WTC11 (cell line): ENCODE results near the gene DUSP19. TPM values are rescaled to one million over a fixed set of nuclear protein-coding genes. Genes with fewer than 3 reads are reported as not detected.

Experiments used
- ATAC-seq: fragments of 200-7000 bp; cut with Tn5 transposase; 2 replicates; pipeline ENCODE4 v1.10.0; 2021; ENCODE audit warnings: mild to moderate bottlenecking, moderate library complexity
- CTCF ChIA-PET: fragments of 300-600 bp; sonication (Branson Sonifier 250); formaldehyde crosslinking; loops from one replicate; lab custom pipeline; 2021; ENCODE audit warnings: antibody characterized with exemption; lab: Charles Lee
- POLR2A ChIA-PET: fragments of 350-600 bp; sonication (Branson Sonifier 250); formaldehyde crosslinking; loops from one replicate; lab custom pipeline; 2021; ENCODE audit warnings: antibody characterized with exemption; lab: Charles Lee
- DNase-seq: peaks from one replicate; pipeline ENCODE4 v3.0.0; 2021; ENCODE audit warnings: low spot score
- H3K27ac Mint-ChIP-seq: 2 replicates; pipeline ENCODE4 v1.8.0; 2021; ENCODE audit warnings: mixed read lengths
- H3K27me3 Mint-ChIP-seq: 2 replicates; pipeline ENCODE4 v1.8.0; 2021; ENCODE audit warnings: low read depth, mild to moderate bottlenecking, moderate library complexity, mixed read lengths
- H3K36me3 Mint-ChIP-seq: 2 replicates; pipeline ENCODE4 v1.8.0; 2021; ENCODE audit warnings: mixed read lengths
- H3K4me1 Mint-ChIP-seq: 2 replicates; pipeline ENCODE4 v1.8.0; 2022; ENCODE audit warnings: mixed read lengths
- H3K4me3 Mint-ChIP-seq: 2 replicates; pipeline ENCODE4 v1.8.0; 2021; ENCODE audit warnings: mild to moderate bottlenecking, moderate library complexity, mixed read lengths
- H3K9me3 Mint-ChIP-seq: 2 replicates; pipeline ENCODE4 v1.8.0; 2021; ENCODE audit warnings: mixed read lengths
- ELF4 ChIP-seq: sonication (generic); formaldehyde crosslinking; IDR thresholded peaks from 2 replicates; pipeline ENCODE4 v1.8.1; 2022; ENCODE audit warnings: low read depth, mild to moderate bottlenecking, moderate library complexity, missing genetic modification reagents
- ERG ChIP-seq: fragments of 250-450 bp; sonication (Bioruptor Pico); IDR thresholded peaks from 2 replicates; pipeline ENCODE4 v1.8.0; 2021; ENCODE audit warnings: mild to moderate bottlenecking
- FOXK1 ChIP-seq: sonication (generic); formaldehyde crosslinking; IDR thresholded peaks from 2 replicates; pipeline ENCODE4 v1.8.0; 2022; ENCODE audit warnings: mild to moderate bottlenecking, moderate library complexity, missing genetic modification reagents
- GTF2I ChIP-seq: fragments of 250-450 bp; sonication (Bioruptor Pico); conservative IDR thresholded peaks from 2 replicates; pipeline ENCODE4 v1.4.0; 2021; ENCODE audit warnings: mild to moderate bottlenecking
- MLX ChIP-seq: sonication (generic); formaldehyde crosslinking; IDR thresholded peaks from 2 replicates; pipeline ENCODE4 v1.8.1; 2023; ENCODE audit warnings: mild to moderate bottlenecking, missing genetic modification reagents, moderate library complexity
- MXD4 ChIP-seq: fragments of 250-450 bp; sonication (Bioruptor Pico); IDR thresholded peaks from 2 replicates; pipeline ENCODE4 v1.8.0; 2021; ENCODE audit warnings: mild to moderate bottlenecking, moderate library complexity, borderline replicate concordance
- RELA ChIP-seq: sonication (generic); formaldehyde crosslinking; IDR thresholded peaks from 2 replicates; pipeline ENCODE4 v1.8.1; 2022; ENCODE audit warnings: missing genetic modification reagents, mild to moderate bottlenecking, borderline replicate concordance
- SMAD4 ChIP-seq: sonication (generic); formaldehyde crosslinking; IDR thresholded peaks from 2 replicates; pipeline ENCODE4 v1.8.0; 2022; ENCODE audit warnings: mild to moderate bottlenecking, missing genetic modification reagents
- TCF7 ChIP-seq: sonication (generic); formaldehyde crosslinking; IDR thresholded peaks from 2 replicates; pipeline ENCODE4 v1.8.0; 2022; ENCODE audit warnings: mild to moderate bottlenecking, low read depth, missing genetic modification reagents, moderate library complexity
- TEAD4 ChIP-seq: sonication (generic); formaldehyde crosslinking; IDR thresholded peaks from 2 replicates; pipeline ENCODE4 v1.8.0; 2022; ENCODE audit warnings: mild to moderate bottlenecking, missing genetic modification reagents
- ZNF138 ChIP-seq: sonication (generic); formaldehyde crosslinking; conservative IDR thresholded peaks from 2 replicates; pipeline ENCODE4 v1.8.1; 2022; ENCODE audit warnings: mild to moderate bottlenecking, moderate library complexity, missing genetic modification reagents
- ZNF671 ChIP-seq: fragments of 250-450 bp; sonication (Bioruptor Pico); IDR thresholded peaks from 2 replicates; pipeline ENCODE4 v1.8.0; 2021; ENCODE audit warnings: mild to moderate bottlenecking
- total RNA-seq: library from RNA; stranded (reverse); gene quantifications from 3 replicates; pipeline ENCODE4 v1.2.3, GENCODE V29; 2021
- TF ChIP-seq, protein P1 (sequence below): sonication (generic); formaldehyde crosslinking; IDR thresholded peaks from 2 replicates; pipeline ENCODE4 v1.8.1; 2022; ENCODE audit warnings: mild to moderate bottlenecking, moderate library complexity, missing genetic modification reagents
- TF ChIP-seq, protein P2 (sequence below): sonication (generic); formaldehyde crosslinking; IDR thresholded peaks from 2 replicates; pipeline ENCODE4 v1.8.1; 2022; ENCODE audit warnings: missing genetic modification reagents, borderline replicate concordance
- TF ChIP-seq, protein P3 (sequence below): sonication (generic); formaldehyde crosslinking; conservative IDR thresholded peaks from 2 replicates; pipeline ENCODE4 v1.8.1; 2023; ENCODE audit warnings: mild to moderate bottlenecking, low read depth, missing genetic modification reagents, moderate library complexity
- TF ChIP-seq, protein P4 (sequence below): sonication (generic); formaldehyde crosslinking; conservative IDR thresholded peaks from 2 replicates; pipeline ENCODE4 v1.8.1; 2022; ENCODE audit warnings: mild to moderate bottlenecking, missing genetic modification reagents
- TF ChIP-seq, protein P5 (sequence below): fragments of 250-450 bp; sonication (Bioruptor Pico); IDR thresholded peaks from 2 replicates; pipeline ENCODE4 v1.9.0; 2021; ENCODE audit warnings: mild to moderate bottlenecking

The DUSP19 gene
- total RNA-seq, 1 experiment from 2014 or later = 3.9 TPM

- Mint-ChIP-seq H3K4me1 (peaks cover 8% of the 10 kb centered on the region), H3K36me3 (peaks cover 9% of the 10 kb centered on the region)
- CTCF ChIA-PET = interaction anchor here (1.6 to 3.8 kb wide), 5 partner anchors 9 to 122 kb away, joined by 5 to 27 read pairs (median 8); partner anchors contain the start of genes DUSP19 and NUP35
Measured at GRCh38 chr2:183072177-183072576, 6.4 kb upstream of the DUSP19 start.

GRCh38 chr2:183078163-183078463 lies 434 bp upstream of the DUSP19 start:
- ChIA-PET POLR2A (no interaction called here), CTCF (interaction anchor here (0.8 to 1.4 kb wide), 3 partner anchors 16 to 98 kb away, joined by 3 to 4 read pairs (median 4); no protein-coding TSS in a partner anchor)
- H3K27ac Mint-ChIP-seq = peak overlapping the region; percentile 94
- peak; percentile 82 for ATAC-seq
- H3K9me3 Mint-ChIP-seq = no peaks in the 10 kb centered on the region
- TF ChIP-seq TCF7 (CRISPR knock-in tag) (no peak), TEAD4 (CRISPR knock-in tag) (no peak), MXD4 (CRISPR knock-in tag) (no peak), RELA (CRISPR knock-in tag) (no peak), ZNF671 (CRISPR knock-in tag) (no peak), ZNF138 (CRISPR knock-in tag) (no peak), MLX (no peak), GTF2I (CRISPR knock-in tag) (no peak), ERG (CRISPR knock-in tag) (no peak), SMAD4 (CRISPR knock-in tag) (no peak), FOXK1 (CRISPR knock-in tag) (no peak)
- TF ChIP-seq, protein P1, sequence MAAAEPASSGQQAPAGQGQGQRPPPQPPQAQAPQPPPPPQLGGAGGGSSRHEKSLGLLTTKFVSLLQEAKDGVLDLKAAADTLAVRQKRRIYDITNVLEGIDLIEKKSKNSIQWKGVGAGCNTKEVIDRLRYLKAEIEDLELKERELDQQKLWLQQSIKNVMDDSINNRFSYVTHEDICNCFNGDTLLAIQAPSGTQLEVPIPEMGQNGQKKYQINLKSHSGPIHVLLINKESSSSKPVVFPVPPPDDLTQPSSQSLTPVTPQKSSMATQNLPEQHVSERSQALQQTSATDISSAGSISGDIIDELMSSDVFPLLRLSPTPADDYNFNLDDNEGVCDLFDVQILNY (CRISPR knock-in tag) = no peak
- TF ChIP-seq, protein P2, sequence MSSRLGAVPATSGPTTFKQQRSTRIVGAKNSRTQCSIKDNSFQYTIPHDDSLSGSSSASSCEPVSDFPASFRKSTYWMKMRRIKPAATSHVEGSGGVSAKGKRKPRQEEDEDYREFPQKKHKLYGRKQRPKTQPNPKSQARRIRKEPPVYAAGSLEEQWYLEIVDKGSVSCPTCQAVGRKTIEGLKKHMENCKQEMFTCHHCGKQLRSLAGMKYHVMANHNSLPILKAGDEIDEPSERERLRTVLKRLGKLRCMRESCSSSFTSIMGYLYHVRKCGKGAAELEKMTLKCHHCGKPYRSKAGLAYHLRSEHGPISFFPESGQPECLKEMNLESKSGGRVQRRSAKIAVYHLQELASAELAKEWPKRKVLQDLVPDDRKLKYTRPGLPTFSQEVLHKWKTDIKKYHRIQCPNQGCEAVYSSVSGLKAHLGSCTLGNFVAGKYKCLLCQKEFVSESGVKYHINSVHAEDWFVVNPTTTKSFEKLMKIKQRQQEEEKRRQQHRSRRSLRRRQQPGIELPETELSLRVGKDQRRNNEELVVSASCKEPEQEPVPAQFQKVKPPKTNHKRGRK (CRISPR knock-in tag) = no peak
- TF ChIP-seq, protein P3, sequence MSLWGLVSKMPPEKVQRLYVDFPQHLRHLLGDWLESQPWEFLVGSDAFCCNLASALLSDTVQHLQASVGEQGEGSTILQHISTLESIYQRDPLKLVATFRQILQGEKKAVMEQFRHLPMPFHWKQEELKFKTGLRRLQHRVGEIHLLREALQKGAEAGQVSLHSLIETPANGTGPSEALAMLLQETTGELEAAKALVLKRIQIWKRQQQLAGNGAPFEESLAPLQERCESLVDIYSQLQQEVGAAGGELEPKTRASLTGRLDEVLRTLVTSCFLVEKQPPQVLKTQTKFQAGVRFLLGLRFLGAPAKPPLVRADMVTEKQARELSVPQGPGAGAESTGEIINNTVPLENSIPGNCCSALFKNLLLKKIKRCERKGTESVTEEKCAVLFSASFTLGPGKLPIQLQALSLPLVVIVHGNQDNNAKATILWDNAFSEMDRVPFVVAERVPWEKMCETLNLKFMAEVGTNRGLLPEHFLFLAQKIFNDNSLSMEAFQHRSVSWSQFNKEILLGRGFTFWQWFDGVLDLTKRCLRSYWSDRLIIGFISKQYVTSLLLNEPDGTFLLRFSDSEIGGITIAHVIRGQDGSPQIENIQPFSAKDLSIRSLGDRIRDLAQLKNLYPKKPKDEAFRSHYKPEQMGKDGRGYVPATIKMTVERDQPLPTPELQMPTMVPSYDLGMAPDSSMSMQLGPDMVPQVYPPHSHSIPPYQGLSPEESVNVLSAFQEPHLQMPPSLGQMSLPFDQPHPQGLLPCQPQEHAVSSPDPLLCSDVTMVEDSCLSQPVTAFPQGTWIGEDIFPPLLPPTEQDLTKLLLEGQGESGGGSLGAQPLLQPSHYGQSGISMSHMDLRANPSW (CRISPR knock-in tag) = no peak
- TF ChIP-seq, protein P4, sequence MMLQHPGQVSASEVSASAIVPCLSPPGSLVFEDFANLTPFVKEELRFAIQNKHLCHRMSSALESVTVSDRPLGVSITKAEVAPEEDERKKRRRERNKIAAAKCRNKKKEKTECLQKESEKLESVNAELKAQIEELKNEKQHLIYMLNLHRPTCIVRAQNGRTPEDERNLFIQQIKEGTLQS (CRISPR knock-in tag) = no peak
- TF ChIP-seq, protein P5, sequence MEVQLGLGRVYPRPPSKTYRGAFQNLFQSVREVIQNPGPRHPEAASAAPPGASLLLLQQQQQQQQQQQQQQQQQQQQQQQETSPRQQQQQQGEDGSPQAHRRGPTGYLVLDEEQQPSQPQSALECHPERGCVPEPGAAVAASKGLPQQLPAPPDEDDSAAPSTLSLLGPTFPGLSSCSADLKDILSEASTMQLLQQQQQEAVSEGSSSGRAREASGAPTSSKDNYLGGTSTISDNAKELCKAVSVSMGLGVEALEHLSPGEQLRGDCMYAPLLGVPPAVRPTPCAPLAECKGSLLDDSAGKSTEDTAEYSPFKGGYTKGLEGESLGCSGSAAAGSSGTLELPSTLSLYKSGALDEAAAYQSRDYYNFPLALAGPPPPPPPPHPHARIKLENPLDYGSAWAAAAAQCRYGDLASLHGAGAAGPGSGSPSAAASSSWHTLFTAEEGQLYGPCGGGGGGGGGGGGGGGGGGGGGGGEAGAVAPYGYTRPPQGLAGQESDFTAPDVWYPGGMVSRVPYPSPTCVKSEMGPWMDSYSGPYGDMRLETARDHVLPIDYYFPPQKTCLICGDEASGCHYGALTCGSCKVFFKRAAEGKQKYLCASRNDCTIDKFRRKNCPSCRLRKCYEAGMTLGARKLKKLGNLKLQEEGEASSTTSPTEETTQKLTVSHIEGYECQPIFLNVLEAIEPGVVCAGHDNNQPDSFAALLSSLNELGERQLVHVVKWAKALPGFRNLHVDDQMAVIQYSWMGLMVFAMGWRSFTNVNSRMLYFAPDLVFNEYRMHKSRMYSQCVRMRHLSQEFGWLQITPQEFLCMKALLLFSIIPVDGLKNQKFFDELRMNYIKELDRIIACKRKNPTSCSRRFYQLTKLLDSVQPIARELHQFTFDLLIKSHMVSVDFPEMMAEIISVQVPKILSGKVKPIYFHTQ = no peak
- TF ChIP-seq, all 79 proteins: peak for 0
- H3K4me1 Mint-ChIP-seq = peaks cover 21% of the 10 kb centered on the region
- DNase-seq = no peak
- no peaks in the 10 kb centered on the region for H3K36me3 Mint-ChIP-seq
- no peaks in the 10 kb centered on the region; the same call in 1 of the 2 replicates for H3K27me3 Mint-ChIP-seq
- H3K4me3 Mint-ChIP-seq = peak overlapping the region; percentile 81

More at GRCh38 chr2:183072177-183072576, 6.4 kb upstream of the DUSP19 start:
- POLR2A ChIA-PET = no interaction called here
- no peak overlapping the region for H3K27ac Mint-ChIP-seq
- DNase-seq (no peak), ATAC-seq (no peak)
- TF ChIP-seq ELF4 (CRISPR knock-in tag) = no peak
- TF ChIP-seq, protein P5 = no peak
- TF ChIP-seq, all 79 proteins: peak for 0
- Mint-ChIP-seq H3K4me3 (no peak overlapping the region), H3K27me3 (peaks cover 3% of the 10 kb centered on the region), H3K9me3 (peaks cover 12% of the 10 kb centered on the region)
